Keratinocyte (primary cell): Measurements from ENCODE around the gene RFX2. TPM values are rescaled to one million over a fixed set of nuclear protein-coding genes. Genes with fewer than 3 reads are reported as not detected.

Experiments used
- DNase-seq: peaks from one replicate; pipeline ENCODE4 v3.0.0-alpha.2; 2011; ENCODE audit warnings: low read depth, missing footprints, low spot score
- FAIRE-seq: peaks from 2 replicates; lab custom pipeline; 2011; peaks lifted over from hg19 to GRCh38; lab: Jason Lieb, UNC
- H2AFZ ChIP-seq: 2 replicates; pipeline ENCODE4 v1.6.0; 2012; ENCODE audit warnings: low read length, control low read depth, inconsistent platforms; ENCODE audit not compliant: control insufficient read depth
- H3K27ac ChIP-seq: 2 replicates; pipeline ENCODE4 v1.5.1; 2011; ENCODE audit warnings: low read length; ENCODE audit not compliant: control insufficient read depth, insufficient read depth
- H3K27me3 ChIP-seq: 3 replicates; pipeline ENCODE4 v1.6.0; 2011; ENCODE audit warnings: low read length; ENCODE audit not compliant: control insufficient read depth, insufficient read depth; ENCODE audit errors: extremely low read depth
- H3K36me3 ChIP-seq, 2 experiments: 2 replicates in 1 of 2; 3 replicates in 1 of 2; pipeline ENCODE4 v1.5.1; 2011; ENCODE audit warnings: low read length in 2 of 2, mild to moderate bottlenecking in 1 of 2; ENCODE audit not compliant: control insufficient read depth in 2 of 2, insufficient read depth in 2 of 2; ENCODE audit errors: extremely low read depth in 1 of 2
- H3K4me1 ChIP-seq: 3 replicates; pipeline ENCODE4 v1.5.1; 2011; ENCODE audit warnings: low read length; ENCODE audit not compliant: control insufficient read depth, insufficient read depth; ENCODE audit errors: extremely low read depth
- H3K4me2 ChIP-seq: 3 replicates; pipeline ENCODE4 v1.6.0; 2011; ENCODE audit warnings: low read depth, low read length; ENCODE audit not compliant: control insufficient read depth, insufficient read depth; ENCODE audit errors: extremely low read depth
- H3K4me3 ChIP-seq, 3 experiments: fragments of 200-600 bp in 1 of 3; sonication (generic) in 1 of 3; 2 replicates in 2 of 3; 3 replicates in 1 of 3; pipeline ENCODE4 v1.5.1; 2011 to 2016; ENCODE audit warnings: low read length in 3 of 3, mild to moderate bottlenecking in 3 of 3, control low read depth in 2 of 3, inconsistent platforms in 1 of 3, low read depth in 1 of 3, mixed read lengths in 1 of 3, mixed run types in 1 of 3, moderate library complexity in 1 of 3; ENCODE audit not compliant: control insufficient read depth in 2 of 3, insufficient read depth in 2 of 3; ENCODE audit errors: extremely low read depth in 1 of 3
- H3K79me2 ChIP-seq: 2 replicates; pipeline ENCODE4 v1.6.0; 2012; ENCODE audit warnings: low read length; ENCODE audit not compliant: control insufficient read depth, insufficient read depth
- H3K9ac ChIP-seq: 3 replicates; pipeline ENCODE4 v1.6.0; 2011; ENCODE audit warnings: low read length; ENCODE audit not compliant: control insufficient read depth, insufficient read depth; ENCODE audit errors: extremely low read depth
- H3K9me1 ChIP-seq: 3 replicates; pipeline ENCODE4 v1.6.0; 2011; ENCODE audit warnings: low read length; ENCODE audit not compliant: control insufficient read depth, insufficient read depth; ENCODE audit errors: extremely low read depth
- H3K9me3 ChIP-seq: 2 replicates; pipeline ENCODE4 v1.5.1; 2012; ENCODE audit warnings: low read depth, low read length; ENCODE audit not compliant: control insufficient read depth
- H4K20me1 ChIP-seq: 3 replicates; pipeline ENCODE4 v1.6.0; 2011; ENCODE audit warnings: low read length; ENCODE audit not compliant: control insufficient read depth, insufficient read depth; ENCODE audit errors: extremely low read depth
- CTCF ChIP-seq, 3 experiments: IDR thresholded peaks in 1 of 3; conservative IDR thresholded peaks in 1 of 3; optimal IDR thresholded peaks in 1 of 3; 2 replicates in 2 of 3; 3 replicates in 1 of 3; pipeline versions ENCODE3 to v1.5.1; 2011; ENCODE audit warnings: low read length in 3 of 3, mild to moderate bottlenecking in 3 of 3, moderate library complexity in 2 of 3, control low read depth in 1 of 3, inconsistent platforms in 1 of 3; ENCODE audit not compliant: insufficient read depth in 2 of 3; ENCODE audit errors: extremely low read depth in 1 of 3
- EZH2 ChIP-seq: IDR thresholded peaks from one replicate; pipeline ENCODE4 v1.6.1; 2012; ENCODE audit warnings: inconsistent platforms, mild to moderate bottlenecking, low read length, moderate library complexity
- dilution Hi-C: fragments of 300-500 bp; cut with MboI; formaldehyde crosslinking; loops from one replicate; pipeline ENCODE4 v1.7.0; 2020; ENCODE audit warnings: low sequenced_read_pairs; ENCODE audit not compliant: extremely low pct_ligation_motif_present
- polyA plus RNA-seq, 5 experiments: library from polyadenylated mRNA; depleted of rRNA in 3 of 5; stranded (reverse) in 3 of 5; stranded (forward) in 1 of 5; unstranded in 1 of 5; fragments of >200 nt; gene quantifications; 1 replicate in 1 of 5; 2 replicates in 3 of 5; 3 replicates in 1 of 5; pipeline versions ENCODE4 v1.2.1 to v1.2.3, GENCODE V29; 2011 to 2012; ENCODE audit warnings: missing spikeins in 2 of 5, low read depth in 1 of 5, low replicate concordance in 1 of 5

The RFX2 gene
- polyA plus RNA-seq, 1 donor (not counting 4 experiments of a cell fraction or from before 2014, with no cell fraction given): 5.8 TPM

GRCh38 chr19:6023936-6024335 is 86.4 kb downstream of the RFX2 start:
- Histone ChIP-seq H3K27ac (no peak overlapping the region), H3K36me3 (peaks cover 16 to 18% of the 10 kb centered on the region in 2 experiments), H2AFZ (no peak overlapping the region), H3K9me1 (no peaks in the 10 kb centered on the region), H3K79me2 (no peaks in the 10 kb centered on the region), H3K4me3 (no peak overlapping the region), H3K27me3 (no peaks in the 10 kb centered on the region), H3K4me1 (no peaks in the 10 kb centered on the region), H3K9ac (no peak overlapping the region), H3K9me3 (no peaks in the 10 kb centered on the region), H3K4me2 (no peak overlapping the region), H4K20me1 (no peaks in the 10 kb centered on the region)
- DNase-seq (no peak), FAIRE-seq (no peak)
- dilution Hi-C loops: no loop called here
- no peak for TF ChIP-seq EZH2
- no peak for TF ChIP-seq CTCF (optimal IDR thresholded peaks at IDR 0.05 in 1 of 3, IDR thresholded peaks at IDR 0.05 in 1 of 3, conservative IDR thresholded peaks at IDR 0.05 in 1 of 3; ENCODE audit: extremely low read depth in 1 of 3, insufficient read depth in 2 of 3, low read length in 3 of 3)

GRCh38 chr19:6023085-6023682 is 87.1 kb downstream of the RFX2 start:
- Histone ChIP-seq H3K4me1 (no peaks in the 10 kb centered on the region), H3K27me3 (no peaks in the 10 kb centered on the region), H3K79me2 (no peaks in the 10 kb centered on the region), H3K4me2 (no peak overlapping the region), H3K36me3 (peaks cover 16 to 21% of the 10 kb centered on the region in 2 experiments), H4K20me1 (no peaks in the 10 kb centered on the region), H3K27ac (no peak overlapping the region), H2AFZ (no peak overlapping the region), H3K4me3 (no peak overlapping the region), H3K9me1 (no peaks in the 10 kb centered on the region), H3K9ac (no peak overlapping the region), H3K9me3 (no peaks in the 10 kb centered on the region)
- dilution Hi-C loops: no loop called here
- TF ChIP-seq CTCF (optimal IDR thresholded peaks at IDR 0.05 in 1 of 3, IDR thresholded peaks at IDR 0.05 in 1 of 3, conservative IDR thresholded peaks at IDR 0.05 in 1 of 3; ENCODE audit: extremely low read depth in 1 of 3, insufficient read depth in 2 of 3, low read length in 3 of 3) (no peak), EZH2 (no peak)
- FAIRE-seq (no peak), DNase-seq (no peak)
